ENCODE results near the gene PSMB7. TPM values are rescaled to one million over a fixed set of nuclear protein-coding genes. Genes with fewer than 3 reads are reported as not detected.

The PSMB7 gene
- total and polyA plus RNA-seq, 2 of the 4 experiments (the other 2 are of a cell fraction) = 340 to 430 TPM

GRCh38 chr9:124313940-124314339 lies 101.3 kb downstream of the PSMB7 start:
- H3K9me1 ChIP-seq (ENCODE audit: insufficient read depth, low read length) = peaks cover 11% of the 10 kb centered on the region
- no peak overlapping the region for H2BK15ac ChIP-seq (ENCODE audit: low read depth, low read length)
- H3K36me3 ChIP-seq (ENCODE audit: control insufficient read depth, insufficient read depth, low read length) = peaks cover 70% of the 10 kb centered on the region
- peaks cover 4% of the 10 kb centered on the region; the same call in 1 of the 2 replicates for H4K20me1 ChIP-seq (ENCODE audit: insufficient read depth, low read length)
- no peak overlapping the region for H4K8ac ChIP-seq (ENCODE audit: low read depth in 2 of 2, low read length in 2 of 2)
- H2AK5ac ChIP-seq (ENCODE audit: low read depth, low read length) = no peak overlapping the region
- H3K27me3 ChIP-seq (ENCODE audit: control insufficient read depth, insufficient read depth, low read length) = no peaks in the 10 kb centered on the region
- WGBS, 2 experiments (ENCODE audit: extremely low coverage in 2 of 2, insufficient read length in 1 of 2) = 96% methylated on average over 5 of the region's 18 CpGs; no CpG with 5 or more reads in 1 of the 2 experiments
- H4K91ac ChIP-seq (ENCODE audit: insufficient read depth, low read depth, low read length) = no peak overlapping the region
- peaks cover 41 to 72% of the 10 kb centered on the region in 2 experiments for H3K79me1 ChIP-seq (ENCODE audit: low read depth in 1 of 2, low read length in 2 of 2)
- DNase-seq (no peak), ATAC-seq (ENCODE audit: low read depth) (no peak)
- H3K56ac ChIP-seq (ENCODE audit: extremely low read depth, insufficient read depth, low read length) = no peak overlapping the region
- H3K14ac ChIP-seq (replicated peaks; ENCODE audit: low read depth, low read length) = no peak overlapping the region
- peaks cover 11% of the 10 kb centered on the region for H3K4me1 ChIP-seq (ENCODE audit: control insufficient read depth, insufficient read depth, low read length)
- TF ChIP-seq MXI1 (IDR thresholded peaks at IDR 0.05; ENCODE audit: borderline replicate concordance, low read depth, low read length) (no peak), MAZ (IDR thresholded peaks at IDR 0.05; ENCODE audit: borderline replicate concordance, low read depth, low read length) (no peak), RCOR1 (IDR thresholded peaks at IDR 0.05; ENCODE audit: insufficient replicate concordance, low read length) (no peak), RFX5 (IDR thresholded peaks at IDR 0.05; ENCODE audit: low read depth, low read length) (no peak), POLR2A (IDR thresholded peaks at IDR 0.05; ENCODE audit: low read depth, low read length) (no peak), USF2 (IDR thresholded peaks at IDR 0.05; ENCODE audit: low read depth, low read length) (no peak), MAFK (IDR thresholded peaks at IDR 0.05; ENCODE audit: low read depth, low read length) (no peak), FOS (IDR thresholded peaks at IDR 0.05; ENCODE audit: low read depth, low read length) (no peak), CEBPB (IDR thresholded peaks at IDR 0.05; ENCODE audit: low read depth, low read length) (no peak), SMC3 (IDR thresholded peaks at IDR 0.05; ENCODE audit: low read depth, low read length) (no peak)
- no peak overlapping the region for H3K27ac ChIP-seq (ENCODE audit: insufficient read depth, low read length)
- H3K9me3 ChIP-seq (ENCODE audit: control insufficient read depth, insufficient read depth, low read length) = no peaks in the 10 kb centered on the region
- no peak overlapping the region for H3K23ac ChIP-seq (ENCODE audit: low read depth, low read length)
- no peak overlapping the region for H3K4ac ChIP-seq (ENCODE audit: low read depth, low read length)
- ChIA-PET CTCF (no interaction called here), POLR2A (ENCODE audit: unreplicated experiment) (no interaction called here)
- no peak overlapping the region for H3K9ac ChIP-seq (ENCODE audit: low read depth, low read length)
- in situ Hi-C loops (cut with MboI; ENCODE audit: low sequenced_read_pairs) (loop anchor here (10.0 to 25.0 kb wide), 2 partner anchors 777 to 909 kb away; no protein-coding TSS in a partner anchor), dilution Hi-C loops (cut with HindIII; ENCODE audit: low sequenced_read_pairs, unreplicated experiment) (no loop called here), intact Hi-C loops (cut with micrococcal nuclease) (no loop called here)
- H2AK9ac ChIP-seq (replicated peaks; ENCODE audit: low read depth, low read length, poor library complexity) = no peak overlapping the region
- BruUV-seq (replicated peaks) = no TSS peak
- no peak overlapping the region for H2BK5ac ChIP-seq (ENCODE audit: low read depth, low read length, poor library complexity, severe bottlenecking)
- H2BK120ac ChIP-seq (ENCODE audit: low read depth, low read length) = no peak overlapping the region
- no peak overlapping the region for H4K5ac ChIP-seq (ENCODE audit: low read depth, low read length)
- H3K4me2 ChIP-seq (ENCODE audit: low read depth, low read length) = no peak overlapping the region
- no peak overlapping the region for H3K4me3 ChIP-seq (ENCODE audit: insufficient read depth, low read depth, low read length)
- H2AFZ ChIP-seq (replicated peaks; ENCODE audit: low read length, poor library complexity) = no peak overlapping the region
- no peak overlapping the region for H2BK20ac ChIP-seq (ENCODE audit: low read depth, low read length)
- no peak overlapping the region for H3K18ac ChIP-seq (ENCODE audit: low read depth, low read length)
